Measurements from ENCODE around the gene SSTR3. TPM values are rescaled to one million over a fixed set of nuclear protein-coding genes. Genes with fewer than 3 reads are reported as not detected.

Gene SSTR3
- total and polyA plus RNA-seq, 10 of the 15 experiments (the other 5 are each of a cell fraction or from before 2014, with no cell fraction given) = 0.03 to 4.5 (median 2.4) TPM

DNA sequence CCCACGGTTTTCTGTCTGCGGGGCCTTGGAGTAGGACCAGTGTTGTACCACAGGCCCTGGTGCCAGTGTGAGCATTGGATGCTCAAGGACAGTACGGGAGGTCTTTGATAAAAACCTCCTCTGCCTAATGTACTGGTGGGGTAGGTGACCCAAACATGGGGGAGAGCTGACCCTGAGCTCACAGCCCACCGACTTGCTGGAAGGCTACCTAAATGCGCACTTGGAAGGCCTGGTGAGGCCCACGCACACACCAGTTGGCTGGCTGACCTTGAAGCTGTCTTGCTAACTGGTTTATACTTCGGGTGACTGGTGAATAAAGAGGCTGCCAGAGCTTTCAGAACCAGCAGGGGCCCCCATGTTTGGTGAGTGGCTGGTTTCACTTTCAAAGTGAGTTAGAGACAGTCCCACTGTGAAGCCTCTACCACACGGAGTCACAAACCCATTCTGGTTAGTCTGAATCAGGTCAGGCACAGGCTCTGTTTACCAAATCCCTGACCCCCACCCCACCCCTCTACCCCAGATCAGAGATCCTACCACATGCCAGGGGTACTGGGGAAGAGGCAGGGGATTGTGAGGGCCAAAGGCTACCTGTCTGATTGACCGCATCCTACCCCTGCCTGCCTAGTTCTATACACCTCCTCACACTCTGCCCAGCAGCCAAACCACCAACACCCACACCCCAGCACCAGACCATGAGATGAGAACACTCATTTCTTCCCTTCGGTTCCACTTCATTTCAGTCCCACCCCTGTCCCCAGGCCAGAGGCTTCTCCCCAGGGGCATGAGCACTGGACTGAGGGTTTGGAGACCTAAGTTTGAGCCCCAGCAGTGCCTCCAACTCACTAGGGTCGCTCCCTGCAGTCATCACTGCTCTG, 49.8 kb downstream of the SSTR3 start:
- DNase-seq (ENCODE audit: low read depth, low spot score) (peak; percentile 98), FAIRE-seq (peak; percentile 94), ATAC-seq (peak; percentile 76)
- H3K4me2 ChIP-seq (ENCODE audit: control insufficient read depth, insufficient read depth) = peak overlapping the region; percentile 98
- H3K79me2 ChIP-seq (ENCODE audit: control insufficient read depth, insufficient read depth, low read length) = no peaks in the 10 kb centered on the region
- peaks cover 5% of the 10 kb centered on the region; the same call in 1 of the 3 replicates for H3K9me3 ChIP-seq (replicated peaks; ENCODE audit: control insufficient read depth, insufficient read depth, low read length)
- no peaks in the 10 kb centered on the region for H3K36me3 ChIP-seq (ENCODE audit: control insufficient read depth in 2 of 2, insufficient read depth in 2 of 2, low read length in 1 of 2)
- H3K4me3 ChIP-seq = peak overlapping the region; percentile 43; the same call in 1 of the 2 replicates
- peak overlapping the region; percentile 13; the same call in 1 of the 2 replicates for H2AFZ ChIP-seq (ENCODE audit: control insufficient read depth, low read depth, low read length)
- in situ Hi-C loops (cut with MboI) = no loop called here
- WGBS (ENCODE audit: insufficient coverage, insufficient replicate concordance, low lambda C conversion rate, missing lambda C conversion rate) = 0% methylated on average over 11 of the region's 11 CpGs
- no peaks in the 10 kb centered on the region for H4K20me1 ChIP-seq (ENCODE audit: control insufficient read depth, insufficient read depth)
- POLR2A ChIA-PET = interaction anchor here (0.6 to 8.3 kb wide), 19 partner anchors 8 to 147 kb away, joined by 3 to 128 read pairs (median 4); partner anchors contain the start of genes IL2RB and RAC2
- H3K4me1 ChIP-seq (ENCODE audit: control insufficient read depth, insufficient read depth, low read length) = peaks cover 65% of the 10 kb centered on the region
- SMC1A ChIA-PET (ENCODE audit: uncharacterized antibody, unreplicated experiment) = interaction anchor here (1.0 to 9.6 kb wide), 16 partner anchors 12 to 98 kb away, joined by 3 to 203 read pairs (median 10); partner anchors contain the start of genes IL2RB and RAC2
- no peaks in the 10 kb centered on the region for H3K27me3 ChIP-seq (replicated peaks in 1 of 2; ENCODE audit: control insufficient read depth in 2 of 2, insufficient read depth in 2 of 2, low read length in 1 of 2)
- H3K9ac ChIP-seq (ENCODE audit: control insufficient read depth, insufficient read depth, low read length) = peak overlapping the region; percentile 73
- no TSS peak for BruUV-seq (replicated peaks)
- RAD21 ChIA-PET (ENCODE audit: unreplicated experiment) = interaction anchor here (1.0 to 8.1 kb wide), 19 partner anchors 8 to 740 kb away, joined by 3 to 158 read pairs (median 6); partner anchors contain the start of genes IL2RB, NCF4 and RAC2
- H3K27ac ChIP-seq (ENCODE audit: control insufficient read depth, insufficient read depth) = peak overlapping the region; percentile 99
- CTCF ChIA-PET = interaction anchor here (0.9 to 5.1 kb wide), 29 partner anchors 13 to 302 kb away, joined by 3 to 116 read pairs (median 5); partner anchors contain the start of genes IL2RB, NCF4 and RAC2
- intact Hi-C loops (cut with micrococcal nuclease; ENCODE audit: unreplicated experiment) = loop anchor here (1.0 to 5.0 kb wide), 5 partner anchors 12 to 300 kb away; partner anchors contain the start of genes NCF4 and RAC2
- TF ChIP-seq STAT3 (IDR thresholded peaks at IDR 0.05; ENCODE audit: low read depth, low read length) (no peak), POLR2AphosphoS5 (IDR thresholded peaks at IDR 0.05; ENCODE audit: low read length) (peak; percentile 65; the same call in 1 of the 2 replicates), BCL11A (IDR thresholded peaks at IDR 0.05; ENCODE audit: low read depth, low read length) (peak; percentile 98), ATF7 (IDR thresholded peaks at IDR 0.05; ENCODE audit: low read depth) (peak; percentile 95), CHD1 (IDR thresholded peaks at IDR 0.05; ENCODE audit: low read depth, low read length) (no peak), JUNB (IDR thresholded peaks at IDR 0.05) (peak; percentile 89), LARP7 (IDR thresholded peaks at IDR 0.05) (no peak; the same call in 1 of the 2 replicates), TBL1XR1 (IDR thresholded peaks at IDR 0.05; ENCODE audit: low read depth, low read length) (peak; percentile 86), EGR1 (IDR thresholded peaks at IDR 0.05; ENCODE audit: borderline replicate concordance in 1 of 2, low read depth in 2 of 2, low read length in 2 of 2) (peak in 1 of 2 experiments; percentile 91; a peak in 2 of 3 replicates), STAT1 (conservative IDR thresholded peaks at IDR 0.05) (no peak), NFXL1 (IDR thresholded peaks at IDR 0.05; ENCODE audit: borderline replicate concordance) (no peak), MYB (IDR thresholded peaks at IDR 0.05; ENCODE audit: borderline replicate concordance, low read depth, low read length) (0 out of 2 replicates have a peak, but pooled peaks have one; percentile 54), BRCA1 (IDR thresholded peaks at IDR 0.05; ENCODE audit: low read depth, low read length) (no peak)
- TF ChIP-seq, protein P1, sequence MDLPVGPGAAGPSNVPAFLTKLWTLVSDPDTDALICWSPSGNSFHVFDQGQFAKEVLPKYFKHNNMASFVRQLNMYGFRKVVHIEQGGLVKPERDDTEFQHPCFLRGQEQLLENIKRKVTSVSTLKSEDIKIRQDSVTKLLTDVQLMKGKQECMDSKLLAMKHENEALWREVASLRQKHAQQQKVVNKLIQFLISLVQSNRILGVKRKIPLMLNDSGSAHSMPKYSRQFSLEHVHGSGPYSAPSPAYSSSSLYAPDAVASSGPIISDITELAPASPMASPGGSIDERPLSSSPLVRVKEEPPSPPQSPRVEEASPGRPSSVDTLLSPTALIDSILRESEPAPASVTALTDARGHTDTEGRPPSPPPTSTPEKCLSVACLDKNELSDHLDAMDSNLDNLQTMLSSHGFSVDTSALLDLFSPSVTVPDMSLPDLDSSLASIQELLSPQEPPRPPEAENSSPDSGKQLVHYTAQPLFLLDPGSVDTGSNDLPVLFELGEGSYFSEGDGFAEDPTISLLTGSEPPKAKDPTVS (IDR thresholded peaks at IDR 0.05; ENCODE audit: low read depth, low read length) = no peak
- TF ChIP-seq, protein P2, sequence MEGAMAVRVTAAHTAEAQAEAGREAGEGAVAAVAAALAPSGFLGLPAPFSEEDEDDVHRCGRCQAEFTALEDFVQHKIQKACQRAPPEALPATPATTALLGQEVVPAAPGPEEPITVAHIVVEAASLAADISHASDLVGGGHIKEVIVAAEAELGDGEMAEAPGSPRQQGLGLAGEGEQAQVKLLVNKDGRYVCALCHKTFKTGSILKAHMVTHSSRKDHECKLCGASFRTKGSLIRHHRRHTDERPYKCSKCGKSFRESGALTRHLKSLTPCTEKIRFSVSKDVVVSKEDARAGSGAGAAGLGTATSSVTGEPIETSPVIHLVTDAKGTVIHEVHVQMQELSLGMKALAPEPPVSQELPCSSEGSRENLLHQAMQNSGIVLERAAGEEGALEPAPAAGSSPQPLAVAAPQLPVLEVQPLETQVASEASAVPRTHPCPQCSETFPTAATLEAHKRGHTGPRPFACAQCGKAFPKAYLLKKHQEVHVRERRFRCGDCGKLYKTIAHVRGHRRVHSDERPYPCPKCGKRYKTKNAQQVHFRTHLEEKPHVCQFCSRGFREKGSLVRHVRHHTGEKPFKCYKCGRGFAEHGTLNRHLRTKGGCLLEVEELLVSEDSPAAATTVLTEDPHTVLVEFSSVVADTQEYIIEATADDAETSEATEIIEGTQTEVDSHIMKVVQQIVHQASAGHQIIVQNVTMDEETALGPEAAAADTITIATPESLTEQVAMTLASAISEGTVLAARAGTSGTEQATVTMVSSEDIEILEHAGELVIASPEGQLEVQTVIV (IDR thresholded peaks at IDR 0.05; ENCODE audit: borderline replicate concordance, partially characterized antibody) = no peak
- TF ChIP-seq, protein P3, sequence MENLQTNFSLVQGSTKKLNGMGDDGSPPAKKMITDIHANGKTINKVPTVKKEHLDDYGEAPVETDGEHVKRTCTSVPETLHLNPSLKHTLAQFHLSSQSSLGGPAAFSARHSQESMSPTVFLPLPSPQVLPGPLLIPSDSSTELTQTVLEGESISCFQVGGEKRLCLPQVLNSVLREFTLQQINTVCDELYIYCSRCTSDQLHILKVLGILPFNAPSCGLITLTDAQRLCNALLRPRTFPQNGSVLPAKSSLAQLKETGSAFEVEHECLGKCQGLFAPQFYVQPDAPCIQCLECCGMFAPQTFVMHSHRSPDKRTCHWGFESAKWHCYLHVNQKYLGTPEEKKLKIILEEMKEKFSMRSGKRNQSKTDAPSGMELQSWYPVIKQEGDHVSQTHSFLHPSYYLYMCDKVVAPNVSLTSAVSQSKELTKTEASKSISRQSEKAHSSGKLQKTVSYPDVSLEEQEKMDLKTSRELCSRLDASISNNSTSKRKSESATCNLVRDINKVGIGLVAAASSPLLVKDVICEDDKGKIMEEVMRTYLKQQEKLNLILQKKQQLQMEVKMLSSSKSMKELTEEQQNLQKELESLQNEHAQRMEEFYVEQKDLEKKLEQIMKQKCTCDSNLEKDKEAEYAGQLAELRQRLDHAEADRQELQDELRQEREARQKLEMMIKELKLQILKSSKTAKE (IDR thresholded peaks at IDR 0.05; ENCODE audit: low read depth, poor library complexity, severe bottlenecking) = peak; percentile 98

Measured in GM12878 (cell line).